Kidney capillary endothelial cell (primary cell): ENCODE measurements around the gene MEP1B.
"Not testable (repeated sequence)": the region's sequence is repeated elsewhere in the genome, so short reads cannot be mapped to it uniquely, and the experiment has no call there.

Experiments used
- DNase-seq: peaks from one replicate; pipeline ENCODE4 v3.0.0-alpha.2; 2018; ENCODE audit warnings: low spot score

MEP1B gene

GRCh38 chr18:32209685-32210445, 20.0 kb downstream of the MEP1B start:
- DNase-seq = no peak

- no peak for DNase-seq
These were observed 23.9 kb downstream of the MEP1B start for GRCh38 chr18:32213693-32214092.

- no peak for DNase-seq
These were observed 26.6 kb downstream of the MEP1B start for GRCh38 chr18:32216390-32216789.

- DNase-seq = no peak
These were observed 29.7 kb downstream of the MEP1B start for GRCh38 chr18:32219431-32220018.

- not testable (repeated sequence) for DNase-seq
These were observed 43.5 kb downstream of the MEP1B start for GRCh38 chr18:32233348-32233747.

- DNase-seq = no peak
These were observed 47.2 kb downstream of the MEP1B start for GRCh38 chr18:32237049-32237448.

- no peak for DNase-seq
These were observed 48.9 kb downstream of the MEP1B start for GRCh38 chr18:32238635-32239268.

GRCh38 chr18:32242395-32242794, 52.6 kb downstream of the MEP1B start:
- no peak for DNase-seq

GRCh38 chr18:32243358-32243757, 53.5 kb downstream of the MEP1B start:
- DNase-seq = no peak

- DNase-seq = no peak
These were observed 55.0 kb downstream of the MEP1B start for GRCh38 chr18:32244881-32245280.

- no peak for DNase-seq
These were observed 59.5 kb downstream of the MEP1B start for GRCh38 chr18:32249147-32249929.

GRCh38 chr18:32251466-32251865, 61.6 kb downstream of the MEP1B start:
- no peak for DNase-seq

GRCh38 chr18:32252141-32252860, 62.5 kb downstream of the MEP1B start:
- no peak for DNase-seq

GRCh38 chr18:32255570-32255969, 65.7 kb downstream of the MEP1B start:
- DNase-seq = no peak

GRCh38 chr18:32257084-32257785, 67.4 kb downstream of the MEP1B start:
- no peak for DNase-seq

GRCh38 chr18:32258148-32258547, 68.3 kb downstream of the MEP1B start:
- no peak for DNase-seq

- no peak for DNase-seq
These were observed 68.8 kb downstream of the MEP1B start for GRCh38 chr18:32258558-32259204.

- DNase-seq = no peak
These were observed 69.7 kb downstream of the MEP1B start for GRCh38 chr18:32259553-32259952.

- DNase-seq = no peak
These were observed 71.2 kb downstream of the MEP1B start for GRCh38 chr18:32261003-32261402.

GRCh38 chr18:32262092-32262491, 72.3 kb downstream of the MEP1B start:
- DNase-seq = no peak

GRCh38 chr18:32264401-32264800, 74.6 kb downstream of the MEP1B start:
- no peak for DNase-seq
